CD4-positive, alpha-beta T cell (primary cell): ENCODE data around the gene ZNF75A. TPM values are rescaled to one million over a fixed set of nuclear protein-coding genes. Genes with fewer than 3 reads are reported as not detected.

Source experiments
- ATAC-seq: fragments of 200-7000 bp; cut with Tn5 transposase; one replicate; pipeline ENCODE4 v1.10.0; 2022; ENCODE audit warnings: mild to moderate bottlenecking; ENCODE audit not compliant: poor library complexity
- CTCF ChIA-PET: fragments of 350-600 bp; sonication (Branson Sonifier 250); formaldehyde crosslinking; loops from one replicate; lab custom pipeline; 2021; ENCODE audit warnings: antibody characterized with exemption, inconsistent platforms; lab: Charles Lee
- POLR2A ChIA-PET: fragments of 350-600 bp; sonication (Branson Sonifier 250); formaldehyde crosslinking; loops from one replicate; lab custom pipeline; 2021; ENCODE audit warnings: antibody characterized with exemption, inconsistent platforms; lab: Charles Lee
- DNase-seq, 14 experiments: peaks; one replicate each; pipeline ENCODE4 v3.0.0-alpha.2; 2013 to 2020; ENCODE audit warnings: mixed read lengths in 2 of 14
- H3K27ac ChIP-seq, 2 donors: one replicate each; pipeline versions ENCODE4 v1.5.1 to v1.7.0; 2013; ENCODE audit warnings: low read length in 2 of 2, low read depth in 1 of 2, mild to moderate bottlenecking in 1 of 2
- H3K27me3 ChIP-seq, 2 experiments: 1 replicate in 1 of 2; 2 replicates in 1 of 2; pipeline versions ENCODE4 v1.6.1 to v1.7.0; 2013; ENCODE audit warnings: low read length in 2 of 2, control low read depth in 1 of 2, mild to moderate bottlenecking in 1 of 2, moderate library complexity in 1 of 2; ENCODE audit not compliant: insufficient read depth in 2 of 2, control insufficient read depth in 1 of 2
- H3K36me3 ChIP-seq: one replicate; pipeline ENCODE4 v1.6.1; 2013; ENCODE audit warnings: low read length, control low read depth; ENCODE audit not compliant: insufficient read depth
- H3K4me1 ChIP-seq: one replicate; pipeline ENCODE4 v1.6.1; 2013; ENCODE audit warnings: low read length, control low read depth; ENCODE audit not compliant: insufficient read depth
- H3K4me3 ChIP-seq: one replicate; pipeline ENCODE4 v1.5.1; 2013; ENCODE audit warnings: mild to moderate bottlenecking, low read length, moderate library complexity
- H3K9me3 ChIP-seq, 2 experiments: 1 replicate in 1 of 2; 2 replicates in 1 of 2; pipeline versions ENCODE4 v1.6.1 to v1.7.0; 2013; ENCODE audit warnings: low read length in 2 of 2, mild to moderate bottlenecking in 2 of 2, control low read depth in 1 of 2, moderate library complexity in 1 of 2; ENCODE audit not compliant: control insufficient read depth in 1 of 2, insufficient read depth in 1 of 2
- H3K27ac Mint-ChIP-seq: one replicate; pipeline ENCODE4 v1.8.0; 2020; ENCODE audit warnings: mixed read lengths
- H3K27me3 Mint-ChIP-seq: one replicate; pipeline ENCODE4 v1.8.0; 2021; ENCODE audit warnings: mixed read lengths
- H3K36me3 Mint-ChIP-seq: one replicate; pipeline ENCODE4 v1.8.0; 2021; ENCODE audit warnings: low read depth, mixed read lengths
- H3K4me1 Mint-ChIP-seq: one replicate; pipeline ENCODE4 v1.8.0; 2021; ENCODE audit warnings: low read depth, mixed read lengths
- H3K4me3 Mint-ChIP-seq: one replicate; pipeline ENCODE4 v1.8.0; 2020; ENCODE audit warnings: mild to moderate bottlenecking, mixed read lengths
- H3K9me3 Mint-ChIP-seq: one replicate; pipeline ENCODE4 v1.8.0; 2020; ENCODE audit warnings: mixed read lengths
- intact Hi-C, 2 experiments: fragments of 100-400 bp; cut with DNase I in 1 of 2; cut with micrococcal nuclease in 1 of 2; formaldehyde crosslinking; loops; one replicate each; pipeline versions ENCODE4 v1.15.1 to v1.9.0; 2023 to 2025; cut with DNase I, micrococcal nuclease
- total RNA-seq, 174 experiments: library from RNA in 2 of 174; stranded (reverse) in 2 of 174; gene quantifications; one replicate each; pipeline ENCODE4 v1.2.3 and lab custom pipeline; 2021 to 2026
- TF ChIP-seq, protein P1 (sequence below): fragments of 200-600 bp; IDR thresholded peaks from one replicate; pipeline ENCODE4 v1.8.0; 2022; ENCODE audit warnings: antibody characterized with exemption, mild to moderate bottlenecking

The ZNF75A gene
- total RNA-seq, 2 experiments from 2014 or later, result 41.7 to 42.2 TPM

DNA sequence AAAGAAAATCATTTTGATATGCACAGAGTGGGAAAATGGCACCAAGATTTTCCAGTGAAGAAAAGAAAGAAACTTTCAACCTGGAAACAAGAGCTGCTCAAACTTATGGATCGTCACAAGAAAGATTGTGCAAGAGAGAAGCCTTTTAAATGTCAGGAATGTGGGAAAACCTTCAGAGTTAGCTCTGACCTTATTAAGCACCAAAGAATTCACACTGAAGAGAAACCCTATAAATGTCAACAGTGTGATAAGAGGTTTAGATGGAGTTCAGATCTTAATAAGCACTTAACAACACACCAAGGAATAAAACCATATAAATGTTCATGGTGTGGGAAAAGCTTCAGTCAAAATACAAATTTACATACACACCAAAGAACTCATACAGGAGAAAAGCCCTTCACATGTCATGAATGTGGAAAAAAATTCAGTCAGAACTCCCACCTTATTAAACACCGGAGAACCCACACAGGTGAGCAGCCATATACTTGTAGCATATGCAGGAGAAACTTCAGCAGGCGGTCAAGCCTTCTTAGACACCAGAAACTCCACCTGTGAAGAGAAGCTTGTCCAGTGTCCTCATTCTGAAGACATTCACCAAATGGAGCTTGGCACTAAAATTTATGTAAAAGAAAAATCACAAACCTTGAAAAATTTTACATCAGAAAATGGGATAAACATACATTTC is 12.2 kb downstream of the ZNF75A start:
- ChIA-PET CTCF (no interaction called here), POLR2A (interaction anchor here (0.8 to 1.8 kb wide), 4 partner anchors 11 to 84 kb away, joined by 3 to 8 read pairs (median 4); partner anchors contain the start of genes TIGD7, ZNF174, ZNF75A and ZSCAN32)
- Mint-ChIP-seq H3K27ac (no peak overlapping the region), H3K4me1 (no peaks in the 10 kb centered on the region), H3K9me3 (peaks cover 27% of the 10 kb centered on the region), H3K4me3 (no peak overlapping the region), H3K27me3 (no peaks in the 10 kb centered on the region), H3K36me3 (peaks cover 89% of the 10 kb centered on the region)
- Histone ChIP-seq H3K36me3 (peaks cover 44% of the 10 kb centered on the region), H3K27ac (no peak overlapping the region), H3K4me3 (no peak overlapping the region), H3K9me3 (peaks cover 42 to 96% of the 10 kb centered on the region in 2 experiments), H3K27me3 (no peaks in the 10 kb centered on the region), H3K4me1 (no peaks in the 10 kb centered on the region)
- ATAC-seq (no peak), DNase-seq (peak in 2 of 14 experiments; percentile 1 to 4)
- TF ChIP-seq, protein P1, sequence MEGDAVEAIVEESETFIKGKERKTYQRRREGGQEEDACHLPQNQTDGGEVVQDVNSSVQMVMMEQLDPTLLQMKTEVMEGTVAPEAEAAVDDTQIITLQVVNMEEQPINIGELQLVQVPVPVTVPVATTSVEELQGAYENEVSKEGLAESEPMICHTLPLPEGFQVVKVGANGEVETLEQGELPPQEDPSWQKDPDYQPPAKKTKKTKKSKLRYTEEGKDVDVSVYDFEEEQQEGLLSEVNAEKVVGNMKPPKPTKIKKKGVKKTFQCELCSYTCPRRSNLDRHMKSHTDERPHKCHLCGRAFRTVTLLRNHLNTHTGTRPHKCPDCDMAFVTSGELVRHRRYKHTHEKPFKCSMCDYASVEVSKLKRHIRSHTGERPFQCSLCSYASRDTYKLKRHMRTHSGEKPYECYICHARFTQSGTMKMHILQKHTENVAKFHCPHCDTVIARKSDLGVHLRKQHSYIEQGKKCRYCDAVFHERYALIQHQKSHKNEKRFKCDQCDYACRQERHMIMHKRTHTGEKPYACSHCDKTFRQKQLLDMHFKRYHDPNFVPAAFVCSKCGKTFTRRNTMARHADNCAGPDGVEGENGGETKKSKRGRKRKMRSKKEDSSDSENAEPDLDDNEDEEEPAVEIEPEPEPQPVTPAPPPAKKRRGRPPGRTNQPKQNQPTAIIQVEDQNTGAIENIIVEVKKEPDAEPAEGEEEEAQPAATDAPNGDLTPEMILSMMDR, result no peak
- intact Hi-C loops, result no loop called here

- Mint-ChIP-seq H3K4me3 (no peak overlapping the region), H3K27me3 (no peaks in the 10 kb centered on the region), H3K9me3 (peaks cover 18% of the 10 kb centered on the region), H3K27ac (no peak overlapping the region), H3K36me3 (peaks cover 68% of the 10 kb centered on the region), H3K4me1 (no peaks in the 10 kb centered on the region)
- no peak for ATAC-seq
- POLR2A ChIA-PET, result no interaction called here
- CTCF ChIA-PET, result no interaction called here
- H3K36me3 ChIP-seq, result peaks cover 11% of the 10 kb centered on the region
- H3K27ac ChIP-seq, result no peak overlapping the region
- DNase-seq, result no peak
- no peaks in the 10 kb centered on the region for H3K4me1 ChIP-seq
- no peaks in the 10 kb centered on the region for H3K27me3 ChIP-seq
- H3K4me3 ChIP-seq, result no peak overlapping the region
- TF ChIP-seq, protein P1, result no peak
- H3K9me3 ChIP-seq, result peaks cover 43 to 63% of the 10 kb centered on the region in 2 experiments
- intact Hi-C loops, result no loop called here
These were observed 16.5 kb downstream of the ZNF75A start for GRCh38 chr16:3321816-3322215.

- Histone ChIP-seq H3K4me1 (no peaks in the 10 kb centered on the region), H3K27ac (no peak overlapping the region), H3K36me3 (no peaks in the 10 kb centered on the region), H3K27me3 (no peaks in the 10 kb centered on the region), H3K4me3 (no peak overlapping the region), H3K9me3 (peaks cover 10 to 24% of the 10 kb centered on the region in 2 experiments)
- H3K36me3 Mint-ChIP-seq, result peaks cover 39% of the 10 kb centered on the region
- POLR2A ChIA-PET, result interaction anchor here (1.0 kb wide), 1 partner anchor 45 kb away, joined by 3 read pairs; the partner anchor contains the start of gene ZNF263
- no peak for ATAC-seq
- intact Hi-C loops, result no loop called here
- H3K4me1 Mint-ChIP-seq, result no peaks in the 10 kb centered on the region
- no peak overlapping the region for H3K27ac Mint-ChIP-seq
- CTCF ChIA-PET, result no interaction called here
- TF ChIP-seq, protein P1, result no peak
- H3K9me3 Mint-ChIP-seq, result peaks cover 10% of the 10 kb centered on the region
- DNase-seq, result no peak
- H3K4me3 Mint-ChIP-seq, result no peak overlapping the region
- no peaks in the 10 kb centered on the region for H3K27me3 Mint-ChIP-seq
These were observed 22.2 kb downstream of the ZNF75A start for GRCh38 chr16:3327514-3327913.
